HG03066 (cell line): ENCODE data around the gene PLAAT4.
"Not testable (repeated sequence)": the region's sequence is repeated elsewhere in the genome, so short reads cannot be mapped to it uniquely, and the experiment has no call there.

Experiments
- ATAC-seq: cut with Tn5 transposase; IDR thresholded peaks from one replicate; pipeline ENCODE4 v1.9.1; 2021; ENCODE audit warnings: low read depth; ENCODE audit not compliant: unreplicated experiment

Gene PLAAT4

DNA sequence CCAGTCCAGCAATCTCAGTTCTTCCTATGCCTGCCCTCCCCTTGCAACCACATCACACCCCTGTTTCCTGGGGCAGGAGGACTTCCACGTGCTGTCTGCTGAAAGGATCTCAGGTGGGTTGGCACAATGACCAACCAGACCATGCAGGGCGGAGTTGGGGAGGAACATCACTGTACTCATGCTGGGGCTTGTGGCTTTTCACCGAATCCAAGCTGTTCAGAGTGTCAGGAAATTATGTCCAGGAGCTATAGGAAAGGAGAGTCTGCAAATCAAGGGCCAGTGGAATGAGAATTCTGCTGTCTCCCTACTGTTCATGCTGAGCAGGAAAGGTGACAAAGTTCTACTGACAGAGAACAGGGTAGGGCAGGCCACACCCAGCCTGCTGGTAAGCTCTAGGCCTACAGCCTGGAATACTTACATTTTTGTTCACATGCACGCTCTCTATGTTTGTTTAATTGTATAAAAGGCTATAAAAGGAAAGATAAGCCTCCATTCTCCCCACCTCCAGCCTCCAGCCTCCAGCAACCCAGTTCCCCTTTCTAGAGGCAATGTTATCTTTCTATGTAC, 28.3 kb downstream of the PLAAT4 start:
- no peak for ATAC-seq

DNA sequence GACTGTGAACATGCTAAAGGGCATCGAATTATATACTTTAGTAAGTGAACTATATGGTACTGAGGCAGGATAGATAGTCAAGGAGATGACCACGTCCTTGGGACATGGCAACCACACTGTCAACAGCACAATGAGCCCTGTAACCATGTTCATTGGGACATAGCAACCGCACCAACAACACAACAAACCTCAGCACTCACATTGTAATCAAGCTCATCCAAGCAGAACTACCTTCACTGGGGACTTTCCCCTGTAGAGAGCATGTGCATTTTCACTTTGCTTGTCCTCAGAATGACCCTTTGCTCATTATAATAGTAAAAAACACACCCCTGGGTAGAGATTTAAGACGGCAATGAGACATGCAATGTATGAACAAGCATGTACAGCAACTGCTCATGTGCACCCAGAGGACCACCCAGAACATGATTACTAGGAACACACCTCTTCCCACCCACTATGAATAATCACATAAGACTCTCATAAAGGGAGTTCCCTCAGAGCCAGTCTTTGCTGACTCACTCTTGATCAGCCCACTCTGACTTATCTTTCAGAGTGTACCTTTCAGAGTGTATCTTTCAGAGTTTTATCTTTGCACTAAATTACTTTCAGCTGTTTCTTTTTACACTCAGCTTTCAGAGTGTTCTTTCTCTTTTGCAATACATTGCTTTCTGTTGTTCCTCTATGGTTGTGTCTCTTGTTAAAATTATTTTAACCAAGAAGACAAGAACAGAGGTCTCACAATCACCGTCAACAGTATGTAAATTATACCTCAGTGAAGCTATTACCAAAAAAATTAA, 30.6 kb downstream of the PLAAT4 start:
- ATAC-seq: peak; percentile 73

DNA sequence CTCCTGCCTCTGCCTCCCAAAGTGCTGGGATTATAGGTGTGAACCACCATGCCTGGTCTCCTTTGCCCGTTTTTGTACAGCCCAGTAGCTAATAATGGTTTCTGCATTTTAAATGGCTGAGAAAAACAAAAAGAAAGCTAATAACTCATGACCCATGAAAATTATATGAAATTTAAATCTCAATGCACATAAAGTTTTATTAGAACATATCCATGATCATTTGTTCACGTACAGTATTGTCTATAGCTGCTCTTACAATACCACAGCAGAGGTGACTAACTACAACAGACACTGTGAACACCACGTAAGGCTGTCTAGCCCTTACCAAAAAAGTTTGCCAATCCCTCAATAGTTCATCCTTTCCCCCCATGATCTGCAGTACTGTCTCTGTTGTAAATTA, 33.0 kb downstream of the PLAAT4 start:
- no peak for ATAC-seq

DNA sequence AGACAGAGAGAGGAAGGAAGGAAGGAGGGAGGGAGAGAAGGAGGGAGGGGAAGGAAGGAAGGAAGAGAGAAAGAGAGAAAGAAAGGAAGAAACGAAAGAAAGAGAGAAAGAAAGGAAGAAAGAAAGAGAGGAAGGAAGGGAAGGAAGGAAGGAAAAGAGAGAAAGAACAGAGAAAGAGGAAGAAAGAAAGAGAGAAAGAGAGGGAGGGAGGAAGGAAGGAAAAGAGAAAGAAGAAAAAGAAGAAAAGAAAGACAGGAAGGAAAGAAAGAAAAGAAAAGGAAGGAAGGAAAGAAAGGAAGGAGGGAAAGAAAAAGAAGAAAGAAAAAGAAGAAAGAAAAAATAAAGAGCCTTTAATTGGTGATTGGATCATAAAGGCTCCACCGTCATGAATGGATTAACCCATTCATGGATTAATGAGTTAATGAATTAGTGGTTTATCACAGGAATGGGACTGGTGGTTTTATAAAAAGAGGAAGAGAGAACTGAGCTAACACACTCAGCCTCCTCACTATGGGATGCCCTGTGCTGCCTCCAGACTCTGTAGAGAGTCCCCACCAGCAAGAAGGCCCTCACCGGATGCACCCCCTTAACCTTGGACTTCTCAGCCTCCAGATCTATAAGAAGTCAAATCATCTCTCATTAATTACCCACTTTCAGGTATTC, 35.5 kb downstream of the PLAAT4 start:
- ATAC-seq: no peak

DNA sequence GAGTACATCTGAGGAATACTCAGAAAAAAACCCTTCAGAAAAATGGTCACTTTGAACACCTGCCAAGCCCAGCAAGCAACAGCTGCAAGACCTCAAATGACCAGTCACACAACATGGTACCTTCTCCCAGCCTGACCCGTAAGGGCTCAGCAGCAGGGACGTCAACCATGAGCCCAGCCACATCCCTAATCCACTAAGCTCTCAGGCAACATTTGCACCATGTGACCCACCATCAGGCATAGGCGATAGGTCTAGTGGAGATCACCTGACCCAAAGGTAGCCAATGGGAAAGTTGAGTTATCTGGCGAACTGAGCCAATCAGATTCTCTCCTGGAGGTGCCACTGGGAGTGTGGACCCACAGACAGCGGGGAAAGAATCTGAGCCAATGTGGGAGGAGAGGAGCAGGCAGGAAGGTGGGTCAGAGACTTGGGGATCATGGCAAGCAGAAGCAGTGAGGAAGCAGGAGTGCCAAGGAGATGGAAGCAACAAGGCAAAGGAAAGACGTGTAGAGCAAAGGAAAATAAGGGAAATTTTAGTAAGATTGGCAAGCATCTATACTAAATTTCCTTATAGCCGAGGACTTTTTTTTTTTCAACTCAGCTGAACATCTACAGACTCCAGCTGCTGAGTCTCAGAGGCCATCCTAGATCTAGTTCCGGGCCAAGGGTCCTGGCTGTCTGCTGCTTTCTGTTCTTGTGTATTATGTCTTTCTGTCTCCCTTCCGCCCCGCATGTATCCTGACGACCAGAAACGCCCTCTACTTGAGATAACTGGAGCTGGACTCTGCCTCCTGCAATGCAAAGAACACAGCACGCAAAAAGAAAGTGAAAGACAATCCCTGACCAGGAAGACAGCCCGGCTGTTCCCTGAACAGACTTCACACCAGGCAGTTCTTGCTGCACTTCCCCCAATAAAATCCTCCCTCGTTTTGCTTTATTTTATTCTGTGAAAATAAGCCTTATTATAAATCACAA, 37.6 kb downstream of the PLAAT4 start:
- no peak for ATAC-seq

DNA sequence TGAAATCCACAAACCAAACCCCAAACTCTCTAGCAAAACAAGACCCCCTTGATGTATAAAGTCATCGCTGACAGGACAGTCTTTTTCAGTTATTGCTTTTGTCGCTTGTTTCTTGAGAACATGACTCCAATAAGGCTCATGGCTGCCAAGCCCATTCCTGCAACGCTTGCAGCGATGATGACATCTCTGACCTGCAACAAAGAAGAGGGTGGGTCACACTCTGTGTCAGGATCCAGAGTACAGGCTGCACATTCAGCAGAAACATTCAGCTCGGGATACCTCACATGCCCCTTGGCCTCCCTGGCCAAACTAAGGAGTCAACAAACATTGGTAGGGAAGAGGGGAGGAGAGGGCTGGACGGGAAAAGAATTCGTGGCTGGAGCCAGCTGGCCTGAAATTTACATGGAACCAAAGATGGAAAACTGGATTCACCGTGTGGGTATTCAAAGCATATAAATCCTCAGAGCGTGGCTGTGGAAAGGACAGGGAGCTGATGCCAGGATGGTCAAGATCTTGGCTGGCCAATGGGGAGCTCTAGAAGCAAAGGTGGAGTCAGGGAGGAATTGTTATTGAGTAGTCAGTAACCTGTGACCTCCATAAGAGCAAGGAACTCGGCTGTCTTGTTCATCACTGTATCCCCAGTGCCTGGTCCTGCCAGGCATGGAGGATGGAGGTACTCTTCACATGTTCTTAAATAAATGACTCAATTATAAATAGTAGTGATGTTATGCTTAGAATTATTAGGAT, 38.4 kb downstream of the PLAAT4 start:
- ATAC-seq: no peak

DNA sequence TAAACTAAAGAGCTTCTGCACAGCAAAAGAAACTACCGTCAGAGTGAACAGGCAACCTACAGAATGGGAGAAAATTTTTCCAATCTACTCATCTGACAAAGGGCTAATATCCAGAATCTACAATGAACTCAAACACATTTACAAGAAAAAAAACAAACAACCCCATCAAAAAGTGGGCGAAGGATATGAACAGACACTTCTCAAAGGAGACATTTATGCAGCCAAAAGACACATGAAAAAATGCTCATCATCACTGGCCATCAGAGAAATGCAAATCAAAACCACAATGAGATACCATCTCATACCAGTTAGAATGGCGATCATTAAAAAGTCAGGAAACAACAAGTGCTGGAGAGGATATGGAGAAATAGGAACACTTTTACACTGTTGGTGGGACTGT, 42.3 kb downstream of the PLAAT4 start:
- not testable (repeated sequence) for ATAC-seq

DNA sequence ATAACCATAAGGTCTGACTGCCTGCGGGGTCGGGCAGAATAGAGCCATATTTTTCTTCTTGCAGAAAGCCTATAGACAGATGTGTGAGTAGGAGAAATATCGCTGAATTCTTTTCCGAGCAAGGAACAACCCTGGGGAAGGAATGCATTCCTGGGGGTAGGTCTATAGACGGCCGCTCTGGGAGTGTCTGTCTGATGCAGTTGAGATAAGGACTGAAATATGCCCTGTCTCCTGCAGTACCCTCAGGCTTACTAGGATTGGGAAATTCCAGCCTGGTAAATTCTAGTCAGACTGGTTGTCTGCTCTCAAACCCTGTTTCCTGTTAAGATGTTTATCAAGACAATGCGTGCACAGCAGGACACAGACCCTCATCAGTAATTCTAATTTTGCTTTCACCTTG, 44.6 kb downstream of the PLAAT4 start:
- ATAC-seq: not testable (repeated sequence)

DNA sequence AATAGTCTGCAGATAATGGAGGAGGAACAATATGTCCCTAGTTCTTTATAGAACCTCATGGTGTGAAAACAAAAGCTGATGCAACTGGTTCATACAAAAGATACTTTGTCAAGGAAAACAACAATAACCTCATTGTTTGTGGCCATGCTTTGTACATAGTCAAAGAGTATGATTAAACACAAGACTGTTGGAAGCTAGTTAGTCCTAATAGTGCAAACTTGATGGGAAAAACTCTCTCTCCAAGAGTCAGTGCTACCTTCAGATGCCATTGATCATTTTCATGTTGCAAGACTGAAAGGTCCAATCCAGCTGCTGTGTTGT, 46.7 kb downstream of the PLAAT4 start:
- ATAC-seq: no peak

DNA sequence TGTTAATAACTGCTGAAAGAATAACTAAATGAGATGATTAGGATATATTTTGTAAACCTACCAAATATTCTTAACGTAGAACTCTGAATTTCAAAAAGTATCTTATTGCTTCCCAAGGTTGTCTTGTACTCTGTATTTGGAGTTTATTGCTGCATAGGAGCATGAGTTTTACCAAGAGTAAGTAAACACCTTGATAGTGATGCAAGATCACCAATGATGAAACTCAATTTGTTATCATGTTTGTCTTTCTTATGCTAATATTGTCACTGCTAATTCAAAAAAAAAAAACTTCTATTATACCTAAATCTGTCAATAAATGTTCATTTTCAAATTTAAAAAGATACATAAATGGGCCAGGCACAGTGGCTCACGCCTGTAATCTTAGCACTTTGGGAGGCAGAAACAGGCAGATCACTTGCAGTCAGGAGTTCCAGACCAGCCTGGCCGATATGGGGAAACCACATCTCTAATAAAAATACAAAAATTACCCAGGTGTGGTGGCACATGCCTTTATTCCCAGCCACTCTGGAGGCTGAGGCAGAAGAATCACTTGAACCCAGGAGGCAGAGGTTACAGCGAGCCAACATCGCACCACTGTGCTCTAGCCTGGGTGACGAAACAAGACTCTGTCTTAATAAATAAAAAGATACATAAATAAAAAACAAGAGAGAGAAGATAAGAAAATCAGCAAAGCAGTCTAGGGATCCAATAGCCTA, 50.0 kb downstream of the PLAAT4 start:
- no peak for ATAC-seq

DNA sequence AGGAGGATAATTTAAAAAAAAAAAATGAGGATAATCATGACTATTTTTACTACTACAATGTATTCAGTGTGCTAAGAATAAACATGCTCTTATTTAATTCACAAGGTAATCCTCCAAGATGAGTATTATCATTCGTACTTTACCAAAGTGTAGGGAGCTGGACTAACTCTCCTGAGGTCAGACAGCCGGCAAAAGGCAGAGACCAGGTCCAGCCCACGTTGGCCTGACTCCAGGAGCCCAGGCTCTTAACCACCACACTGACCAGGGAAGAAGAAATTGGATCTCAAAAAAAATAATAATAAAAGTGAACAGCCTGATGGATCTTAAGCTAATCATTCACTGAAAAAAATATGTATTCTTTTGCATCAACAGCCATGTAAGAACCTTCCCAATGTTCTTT, 52.4 kb downstream of the PLAAT4 start:
- ATAC-seq: no peak

DNA sequence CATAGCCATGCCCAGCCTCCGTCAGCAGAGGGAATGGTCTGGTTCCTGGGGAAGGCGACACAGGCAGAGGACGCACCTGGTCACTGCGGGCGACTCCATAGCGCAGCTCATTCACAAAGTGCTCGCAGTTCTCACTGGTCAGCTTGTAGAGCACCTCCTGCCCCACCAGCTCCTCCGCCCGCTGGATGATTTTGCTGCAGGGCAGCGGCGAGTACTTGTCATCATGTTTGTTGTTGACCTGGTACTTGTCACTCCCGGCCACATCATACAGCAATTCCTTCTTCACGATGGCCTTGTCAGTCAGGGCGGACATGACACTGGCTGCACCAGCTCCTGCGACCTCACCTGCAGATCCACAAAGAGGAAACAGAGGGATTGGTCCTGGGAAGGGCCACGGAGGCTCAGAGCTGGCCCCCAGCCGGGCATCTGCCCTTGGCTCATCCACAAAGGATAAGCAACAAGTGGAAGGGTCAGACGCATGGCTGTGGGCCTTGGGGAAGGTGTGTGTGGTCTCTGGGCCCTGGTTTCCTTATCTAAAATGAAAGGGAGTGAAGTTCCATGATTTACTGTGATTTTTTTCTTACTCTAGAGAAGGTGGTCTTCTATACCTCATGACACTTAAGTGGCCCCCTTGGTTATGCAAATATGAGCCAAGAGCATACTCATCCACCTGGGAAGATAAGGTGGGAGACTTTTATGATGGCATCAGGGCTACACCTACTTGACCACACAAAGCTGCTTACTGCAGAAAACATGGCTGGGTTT, 53.6 kb downstream of the PLAAT4 start:
- ATAC-seq: no peak

DNA sequence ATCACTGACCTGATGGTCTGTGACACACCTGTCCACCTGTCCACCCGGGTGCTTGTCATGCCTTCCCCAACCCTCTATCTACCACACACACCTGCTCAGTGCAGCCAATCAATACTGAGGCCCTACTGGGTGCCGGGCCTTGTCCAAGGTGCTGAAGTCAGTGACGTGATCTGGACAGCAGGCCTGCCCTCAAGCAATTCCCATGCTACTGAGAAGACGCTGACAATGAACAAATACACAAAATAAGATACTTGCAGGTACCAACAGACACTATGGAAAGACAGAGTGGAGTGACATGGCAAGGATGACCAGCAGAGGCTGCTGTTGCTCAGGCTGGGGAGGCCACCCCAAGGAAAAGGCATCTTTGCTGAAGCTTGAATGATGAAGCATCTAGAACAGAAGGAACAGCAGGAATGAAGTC, 56.4 kb downstream of the PLAAT4 start:
- no peak for ATAC-seq

DNA sequence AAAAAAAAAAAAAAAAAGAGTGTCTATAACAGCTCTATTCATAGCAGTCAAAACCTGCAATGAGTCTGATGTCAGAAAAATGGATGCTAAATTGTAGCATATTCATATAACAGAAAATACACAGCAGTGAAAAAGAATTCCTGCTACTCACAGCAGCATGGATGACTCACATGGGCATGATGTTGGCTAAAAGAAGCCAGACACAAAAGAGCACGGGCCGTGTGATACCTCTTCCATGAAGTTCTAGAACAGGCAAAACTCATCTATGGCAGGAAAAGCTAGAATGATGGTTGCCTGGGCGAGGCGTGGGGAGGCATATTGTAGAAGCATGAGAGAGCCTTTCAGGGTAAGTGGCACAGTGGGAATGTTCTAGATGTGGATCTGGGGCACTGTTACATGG, 58.7 kb downstream of the PLAAT4 start:
- ATAC-seq: no peak
